Measurements from ENCODE around the gene ST14. TPM values are rescaled to one million over a fixed set of nuclear protein-coding genes. Genes with fewer than 3 reads are reported as not detected.

ST14 gene
- 0.46 TPM for total RNA-seq

GRCh38 chr11:130159657-130160497 is at the start of gene ST14:
TSS of gene ST14 (plus strand) at chr11:130159782. CDS start at chr11:130159980, 198 bp downstream.

Small RNA genes within 50 kb of the gene (small RNA-seq; reads per million reads assigned to genes)
- gene RF00015, result not detected

Other genes with a start within 250 kb of the ST14 start
- 12.0 TPM for gene PRDM10, start 156.9 kb upstream of the ST14 start, total RNA-seq
- gene APLP2, start 89.9 kb upstream of the ST14 start, total RNA-seq, result 357 TPM
- 88.1 TPM for gene ZBTB44, start 155.1 kb downstream of the ST14 start, total RNA-seq